ENCODE results near the gene HS3ST6.

- TF ChIP-seq, protein P1, sequence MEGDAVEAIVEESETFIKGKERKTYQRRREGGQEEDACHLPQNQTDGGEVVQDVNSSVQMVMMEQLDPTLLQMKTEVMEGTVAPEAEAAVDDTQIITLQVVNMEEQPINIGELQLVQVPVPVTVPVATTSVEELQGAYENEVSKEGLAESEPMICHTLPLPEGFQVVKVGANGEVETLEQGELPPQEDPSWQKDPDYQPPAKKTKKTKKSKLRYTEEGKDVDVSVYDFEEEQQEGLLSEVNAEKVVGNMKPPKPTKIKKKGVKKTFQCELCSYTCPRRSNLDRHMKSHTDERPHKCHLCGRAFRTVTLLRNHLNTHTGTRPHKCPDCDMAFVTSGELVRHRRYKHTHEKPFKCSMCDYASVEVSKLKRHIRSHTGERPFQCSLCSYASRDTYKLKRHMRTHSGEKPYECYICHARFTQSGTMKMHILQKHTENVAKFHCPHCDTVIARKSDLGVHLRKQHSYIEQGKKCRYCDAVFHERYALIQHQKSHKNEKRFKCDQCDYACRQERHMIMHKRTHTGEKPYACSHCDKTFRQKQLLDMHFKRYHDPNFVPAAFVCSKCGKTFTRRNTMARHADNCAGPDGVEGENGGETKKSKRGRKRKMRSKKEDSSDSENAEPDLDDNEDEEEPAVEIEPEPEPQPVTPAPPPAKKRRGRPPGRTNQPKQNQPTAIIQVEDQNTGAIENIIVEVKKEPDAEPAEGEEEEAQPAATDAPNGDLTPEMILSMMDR (conservative IDR thresholded peaks at IDR 0.05; ENCODE audit: low read length): no peak
- no peak for TF ChIP-seq EZH2phosphoT487 (IDR thresholded peaks at IDR 0.05; ENCODE audit: borderline replicate concordance)
Measured at GRCh38 chr16:1899641-1900451, 18.4 kb downstream of the HS3ST6 start.

Measured in Loucy (cell line).